Neuronal stem cell (in vitro differentiated cells): ENCODE data around the gene GPR160.

ENCODE experiments used
- DNase-seq: peaks from one replicate; pipeline ENCODE4 v3.0.0-alpha.2; 2013; ENCODE audit warnings: low spot score
- H2AFZ ChIP-seq: one replicate; pipeline ENCODE4 v1.6.1; 2013; ENCODE audit warnings: mild to moderate bottlenecking, low read length, inconsistent platforms
- H2AK5ac ChIP-seq: 2 replicates; pipeline ENCODE4 v1.6.1; 2013; ENCODE audit warnings: low read depth, mild to moderate bottlenecking, inconsistent platforms, low read length, moderate library complexity, mixed read lengths
- H2BK120ac ChIP-seq: 2 replicates; pipeline ENCODE4 v1.6.1; 2013; ENCODE audit warnings: low read depth, mild to moderate bottlenecking, inconsistent platforms, low read length, moderate library complexity, mixed read lengths
- H2BK12ac ChIP-seq: one replicate; pipeline ENCODE4 v1.6.1; 2013; ENCODE audit warnings: low read length, inconsistent platforms
- H2BK15ac ChIP-seq: 2 replicates; pipeline ENCODE4 v1.6.1; 2013; ENCODE audit warnings: mild to moderate bottlenecking, low read length, inconsistent platforms, mixed read lengths
- H2BK5ac ChIP-seq: one replicate; pipeline ENCODE4 v1.6.1; 2013; ENCODE audit warnings: inconsistent platforms, mild to moderate bottlenecking, low read length, moderate library complexity
- H3K14ac ChIP-seq: one replicate; pipeline ENCODE4 v1.6.1; 2013; ENCODE audit warnings: low read length, inconsistent platforms
- H3K18ac ChIP-seq: 2 replicates; pipeline ENCODE4 v1.6.1; 2013; ENCODE audit warnings: low read length, inconsistent platforms
- H3K23ac ChIP-seq: 2 replicates; pipeline ENCODE4 v1.6.1; 2013; ENCODE audit warnings: low read depth, mild to moderate bottlenecking, mixed read lengths, low read length, inconsistent platforms; ENCODE audit not compliant: poor library complexity
- H3K27ac ChIP-seq: replicated peaks from 3 replicates; pipeline ENCODE4 v1.5.1; 2013; ENCODE audit warnings: low read length, inconsistent platforms
- H3K27me3 ChIP-seq, 3 experiments: 2 replicates each; pipeline ENCODE4 v1.6.1; 2013; ENCODE audit warnings: low read length in 3 of 3, mild to moderate bottlenecking in 2 of 3, inconsistent platforms in 1 of 3, low read depth in 1 of 3, mixed read lengths in 1 of 3, moderate library complexity in 1 of 3; ENCODE audit not compliant: control insufficient read depth in 3 of 3, insufficient read depth in 3 of 3
- H3K36me3 ChIP-seq, 2 donors: replicated peaks in 1 of 2; 2 replicates each; pipeline ENCODE4 v1.6.1; 2013; ENCODE audit warnings: low read length in 2 of 2; ENCODE audit not compliant: control insufficient read depth in 2 of 2, insufficient read depth in 2 of 2
- H3K4ac ChIP-seq: 2 replicates; pipeline ENCODE4 v1.6.1; 2013; ENCODE audit warnings: inconsistent platforms, mild to moderate bottlenecking, low read length, moderate library complexity
- H3K4me1 ChIP-seq, 2 donors: 1 replicate in 1 of 2; 2 replicates in 1 of 2; pipeline ENCODE4 v1.6.1; 2013; ENCODE audit warnings: low read length in 2 of 2, low read depth in 1 of 2; ENCODE audit not compliant: control insufficient read depth in 2 of 2, insufficient read depth in 1 of 2
- H3K4me2 ChIP-seq: one replicate; pipeline ENCODE4 v1.6.1; 2013; ENCODE audit warnings: mild to moderate bottlenecking, low read length, inconsistent platforms; ENCODE audit not compliant: insufficient read depth, poor library complexity, severe bottlenecking
- H3K4me3 ChIP-seq, 2 donors: 2 replicates each; pipeline ENCODE4 v1.5.1; 2013; ENCODE audit warnings: low read length in 2 of 2, mild to moderate bottlenecking in 2 of 2, inconsistent platforms in 1 of 2, moderate library complexity in 1 of 2
- H3K79me1 ChIP-seq: one replicate; pipeline ENCODE4 v1.6.1; 2013; ENCODE audit warnings: low read depth, mild to moderate bottlenecking, inconsistent platforms, low read length, moderate library complexity
- H3K9ac ChIP-seq: one replicate; pipeline ENCODE4 v1.6.1; 2013; ENCODE audit warnings: mild to moderate bottlenecking, low read depth, low read length, inconsistent platforms; ENCODE audit not compliant: poor library complexity
- H3K9me3 ChIP-seq, 2 donors: replicated peaks in 1 of 2; 2 replicates each; pipeline versions ENCODE3 to v1.6.1; 2013; ENCODE audit warnings: low read length in 2 of 2, mild to moderate bottlenecking in 2 of 2, inconsistent platforms in 1 of 2, low read depth in 1 of 2, mixed read lengths in 1 of 2, moderate library complexity in 1 of 2; ENCODE audit not compliant: control insufficient read depth in 2 of 2, insufficient read depth in 1 of 2
- H4K8ac ChIP-seq: one replicate; pipeline ENCODE4 v1.6.1; 2013; ENCODE audit warnings: low read depth, mild to moderate bottlenecking, inconsistent platforms, low read length, moderate library complexity
- H4K91ac ChIP-seq: one replicate; pipeline ENCODE4 v1.6.1; 2013; ENCODE audit warnings: low read length, low read depth, mild to moderate bottlenecking, inconsistent platforms; ENCODE audit not compliant: poor library complexity
- WGBS, 2 donors: extraction: QIAGEN DNeasy Blood & Tissue Kit; methylation state at CpG; one replicate each; pipeline ENCODE4 v1.1.7; 2013; ENCODE audit warnings: missing lambda C conversion rate in 2 of 2, mixed read lengths in 1 of 2; ENCODE audit not compliant: insufficient read length in 2 of 2, insufficient replicate concordance in 1 of 2; ENCODE audit errors: extremely low coverage in 2 of 2; 5-methylcytosine and 5-hydroxymethylcytosine counted together

Gene GPR160

GRCh38 chr3:170076715-170077238 is 39.0 kb downstream of the GPR160 start:
- Histone ChIP-seq H3K23ac (no peak overlapping the region), H4K91ac (no peak overlapping the region), H3K14ac (no peak overlapping the region), H3K9me3 (peaks cover 0 to 2% of the 10 kb centered on the region in 2 donors), H2AFZ (no peak overlapping the region), H3K9ac (no peak overlapping the region), H2BK5ac (no peak overlapping the region), H3K36me3 (no peaks in the 10 kb centered on the region), H3K27ac (no peak overlapping the region), H2BK15ac (no peak overlapping the region), H3K18ac (no peak overlapping the region), H2BK120ac (no peak overlapping the region), H2BK12ac (no peak overlapping the region), H3K4me2 (no peak overlapping the region), H3K27me3 (no peaks in the 10 kb centered on the region), H3K4me1 (peaks cover 0 to 3% of the 10 kb centered on the region in 2 donors), H2AK5ac (no peak overlapping the region), H3K4me3 (no peak overlapping the region), H4K8ac (no peak overlapping the region), H3K79me1 (no peaks in the 10 kb centered on the region), H3K4ac (no peak overlapping the region)
- no peak for DNase-seq
- no CpG with 5 or more reads among the region's 6 CpGs for WGBS, 2 donors

GRCh38 chr3:170077361-170077760 is 39.6 kb downstream of the GPR160 start:
- H2BK15ac ChIP-seq: no peak overlapping the region
- no peak overlapping the region for H3K14ac ChIP-seq
- no peak overlapping the region for H3K9ac ChIP-seq

GRCh38 chr3:170078620-170079281 is 41.0 kb downstream of the GPR160 start:
- H2BK12ac ChIP-seq: no peak overlapping the region
- no peaks in the 10 kb centered on the region for H3K27me3 ChIP-seq
- H3K4me2 ChIP-seq: no peak overlapping the region
- H3K9me3 ChIP-seq: peaks cover 0 to 2% of the 10 kb centered on the region in 2 donors
- DNase-seq: no peak
- H3K36me3 ChIP-seq: peaks cover 0 to 4% of the 10 kb centered on the region in 2 donors
- peaks cover 0 to 3% of the 10 kb centered on the region in 2 donors for H3K4me1 ChIP-seq
- H3K79me1 ChIP-seq: no peaks in the 10 kb centered on the region
- H3K9ac ChIP-seq: no peak overlapping the region
- no peak overlapping the region for H3K4me3 ChIP-seq
- no CpG with 5 or more reads among the region's 13 CpGs for WGBS, 2 donors
- no peak overlapping the region for H4K8ac ChIP-seq
- no peak overlapping the region for H2AFZ ChIP-seq
- no peak overlapping the region for H4K91ac ChIP-seq
- no peak overlapping the region for H3K4ac ChIP-seq
- no peak overlapping the region for H2AK5ac ChIP-seq
- H2BK15ac ChIP-seq: no peak overlapping the region
- H2BK120ac ChIP-seq: no peak overlapping the region
- no peak overlapping the region for H3K27ac ChIP-seq
- no peak overlapping the region for H3K18ac ChIP-seq
- no peak overlapping the region for H2BK5ac ChIP-seq
- H3K14ac ChIP-seq: no peak overlapping the region
- H3K23ac ChIP-seq: no peak overlapping the region

More at GRCh38 chr3:170077361-170077760, 39.6 kb downstream of the GPR160 start:
- no CpG with 5 or more reads among the region's 10 CpGs for WGBS, 2 donors
- no peaks in the 10 kb centered on the region for H3K79me1 ChIP-seq
- no peak overlapping the region for H3K4me3 ChIP-seq
- H3K4me1 ChIP-seq: peaks cover 0 to 3% of the 10 kb centered on the region in 2 donors
- no peak overlapping the region for H2AFZ ChIP-seq
- peaks cover 0 to 2% of the 10 kb centered on the region in 2 donors for H3K9me3 ChIP-seq
- H3K23ac ChIP-seq: no peak overlapping the region
- H4K8ac ChIP-seq: no peak overlapping the region
- H3K18ac ChIP-seq: no peak overlapping the region
- H4K91ac ChIP-seq: no peak overlapping the region
- H3K4ac ChIP-seq: no peak overlapping the region
- no peak overlapping the region for H2BK5ac ChIP-seq
- no peak overlapping the region for H2BK120ac ChIP-seq
- no peaks in the 10 kb centered on the region for H3K36me3 ChIP-seq
- no peaks in the 10 kb centered on the region for H3K27me3 ChIP-seq
- H3K4me2 ChIP-seq: no peak overlapping the region
- H3K27ac ChIP-seq: no peak overlapping the region
- H2BK12ac ChIP-seq: no peak overlapping the region
- DNase-seq: no peak
- no peak overlapping the region for H2AK5ac ChIP-seq

GRCh38 chr3:170079536-170080165 is 41.9 kb downstream of the GPR160 start:
- Histone ChIP-seq H3K27me3 (no peaks in the 10 kb centered on the region), H3K4me1 (peaks cover 0 to 3% of the 10 kb centered on the region in 2 donors), H3K23ac (no peak overlapping the region), H3K4me2 (no peak overlapping the region), H3K9me3 (peaks cover 0 to 2% of the 10 kb centered on the region in 2 donors), H3K27ac (no peak overlapping the region), H3K18ac (no peak overlapping the region), H2BK120ac (no peak overlapping the region), H3K79me1 (no peaks in the 10 kb centered on the region), H3K4me3 (no peak overlapping the region), H2BK12ac (no peak overlapping the region), H2BK15ac (no peak overlapping the region), H2AFZ (no peak overlapping the region), H4K8ac (no peak overlapping the region), H3K9ac (no peak overlapping the region), H2AK5ac (no peak overlapping the region), H2BK5ac (no peak overlapping the region), H3K14ac (no peak overlapping the region), H3K36me3 (peaks cover 0 to 10% of the 10 kb centered on the region in 2 donors), H3K4ac (no peak overlapping the region), H4K91ac (no peak overlapping the region)
- DNase-seq: no peak
- WGBS, 2 donors: no CpG with 5 or more reads among the region's 2 CpGs
